NCI-H524 (cell line): ENCODE measurements around the gene FASTKD1.
"Not testable (repeated sequence)": the region's sequence is repeated elsewhere in the genome, so short reads cannot be mapped to it uniquely, and the experiment has no call there.

Source experiments
- DNase-seq, 2 experiments: peaks; one replicate each; lab custom pipeline; 2025; lab: John Stamatoyannopoulos, UW

The FASTKD1 gene

DNA sequence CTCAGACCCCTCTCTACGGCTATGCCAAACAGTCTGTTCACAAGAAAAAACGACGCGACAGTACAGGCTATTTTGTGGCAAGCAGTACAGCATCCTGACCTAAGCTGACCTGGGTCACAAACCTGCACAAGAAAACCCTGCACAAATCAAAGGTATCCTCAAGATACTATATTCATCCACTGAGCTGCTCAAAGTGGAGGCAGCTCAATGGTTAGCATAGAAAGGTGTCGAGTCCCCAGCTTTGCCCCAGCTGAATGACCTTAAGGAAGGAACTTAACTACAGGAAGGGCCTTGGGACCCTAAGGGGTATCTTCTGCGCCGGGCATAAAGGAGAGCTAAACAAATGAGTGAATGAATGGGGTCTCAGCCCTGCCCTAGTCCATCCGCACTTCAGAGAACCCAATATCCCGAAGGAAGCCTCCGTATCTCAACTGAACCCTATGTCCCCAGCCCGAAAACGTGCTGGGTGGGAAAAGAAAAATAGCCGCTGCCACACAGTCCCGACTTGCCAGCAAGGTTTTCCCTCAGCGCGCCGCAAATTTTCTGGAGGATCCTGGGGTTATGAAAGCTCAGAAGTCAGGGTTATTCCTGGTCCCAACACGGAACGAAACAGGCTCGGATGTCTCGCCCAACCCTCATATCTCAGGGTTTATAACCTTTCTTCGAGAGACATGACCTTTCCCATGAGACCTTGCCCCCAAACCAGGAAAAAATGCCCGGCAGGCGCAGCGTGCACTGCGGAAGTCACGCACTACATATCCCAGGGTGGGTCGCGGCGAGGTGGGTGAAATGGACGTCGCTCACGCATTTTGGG, at the start of gene FASTKD1:
TSS of gene FASTKD1 (minus strand) at position 706 of the 814 bp plus-strand sequence. CDS start 1,836 bp downstream, outside the sequence.
- peak; percentile 90 to 97 for DNase-seq

GRCh38 chr2:169623235-169623634, 49.6 kb upstream of the FASTKD1 start:
- no peak for DNase-seq

DNA sequence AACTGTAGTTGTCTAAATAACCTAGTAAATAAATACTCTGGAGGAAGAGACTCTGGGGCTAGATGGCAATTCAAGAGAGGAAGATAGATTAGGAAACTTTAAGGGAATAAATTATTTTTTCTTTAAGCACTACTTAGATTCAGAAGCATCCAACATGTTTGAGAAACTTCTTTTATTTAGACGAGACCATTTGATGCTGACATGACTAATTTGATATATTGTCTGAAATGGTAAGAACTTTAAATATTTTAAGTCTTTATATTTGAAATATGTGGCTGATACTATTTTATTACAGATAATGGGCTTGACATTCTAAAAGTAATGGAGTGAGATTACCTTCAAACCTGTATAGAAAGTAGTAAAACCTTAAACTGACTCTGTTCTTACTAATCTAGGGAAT, 46.8 kb upstream of the FASTKD1 start:
- DNase-seq: no peak

- no peak for DNase-seq
Measured at GRCh38 chr2:169619946-169620345, 46.3 kb upstream of the FASTKD1 start.

DNA sequence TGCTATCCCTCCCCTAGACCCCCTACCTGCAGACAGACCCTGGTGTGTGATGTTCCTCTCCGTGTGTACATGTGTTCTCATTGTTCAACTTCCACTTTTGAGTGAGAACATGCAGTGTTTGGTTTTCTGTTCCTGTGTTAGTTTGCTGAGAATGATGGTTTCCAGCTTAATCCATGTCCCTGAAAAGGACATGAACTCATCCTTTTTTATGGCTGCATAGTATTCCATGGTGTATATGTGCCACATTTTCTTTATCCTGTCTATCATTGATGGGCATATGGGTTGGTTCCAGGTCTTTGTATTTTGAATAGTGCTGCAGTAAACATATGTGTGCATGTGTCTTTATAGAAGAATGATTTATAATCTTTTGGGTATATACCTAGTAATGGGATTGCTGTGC, 42.3 kb upstream of the FASTKD1 start:
- not testable (repeated sequence) for DNase-seq

GRCh38 chr2:169613876-169614275, 40.2 kb upstream of the FASTKD1 start:
- DNase-seq: no peak

- no peak for DNase-seq
Measured at GRCh38 chr2:169609264-169609663, 35.6 kb upstream of the FASTKD1 start.

GRCh38 chr2:169599568-169599967, 25.9 kb upstream of the FASTKD1 start:
- no peak for DNase-seq

DNA sequence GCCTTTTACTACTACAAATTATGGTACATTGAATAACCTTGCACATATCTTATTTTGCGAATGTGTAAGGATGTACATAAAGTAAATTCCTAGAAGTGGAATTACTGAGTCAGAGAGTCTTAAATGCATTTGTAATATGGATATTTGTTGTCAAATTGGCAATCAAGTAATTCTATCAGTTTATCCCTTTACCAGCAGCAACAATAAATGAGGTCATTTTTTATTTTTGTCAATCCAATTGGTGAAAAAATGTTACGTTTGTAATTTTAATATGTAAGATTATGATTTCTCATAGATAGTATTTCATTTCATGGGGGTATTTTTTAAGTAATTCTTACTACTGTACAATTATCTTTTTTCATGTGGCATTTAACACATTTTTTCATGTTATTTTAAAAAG, 25.3 kb upstream of the FASTKD1 start:
- DNase-seq: no peak

- DNase-seq: not testable (repeated sequence)
Measured at GRCh38 chr2:169596546-169596945, 22.9 kb upstream of the FASTKD1 start.

GRCh38 chr2:169590804-169591203, 17.1 kb upstream of the FASTKD1 start:
- DNase-seq: no peak

- no peak for DNase-seq
Measured at GRCh38 chr2:169585673-169586072, 12.0 kb upstream of the FASTKD1 start.

DNA sequence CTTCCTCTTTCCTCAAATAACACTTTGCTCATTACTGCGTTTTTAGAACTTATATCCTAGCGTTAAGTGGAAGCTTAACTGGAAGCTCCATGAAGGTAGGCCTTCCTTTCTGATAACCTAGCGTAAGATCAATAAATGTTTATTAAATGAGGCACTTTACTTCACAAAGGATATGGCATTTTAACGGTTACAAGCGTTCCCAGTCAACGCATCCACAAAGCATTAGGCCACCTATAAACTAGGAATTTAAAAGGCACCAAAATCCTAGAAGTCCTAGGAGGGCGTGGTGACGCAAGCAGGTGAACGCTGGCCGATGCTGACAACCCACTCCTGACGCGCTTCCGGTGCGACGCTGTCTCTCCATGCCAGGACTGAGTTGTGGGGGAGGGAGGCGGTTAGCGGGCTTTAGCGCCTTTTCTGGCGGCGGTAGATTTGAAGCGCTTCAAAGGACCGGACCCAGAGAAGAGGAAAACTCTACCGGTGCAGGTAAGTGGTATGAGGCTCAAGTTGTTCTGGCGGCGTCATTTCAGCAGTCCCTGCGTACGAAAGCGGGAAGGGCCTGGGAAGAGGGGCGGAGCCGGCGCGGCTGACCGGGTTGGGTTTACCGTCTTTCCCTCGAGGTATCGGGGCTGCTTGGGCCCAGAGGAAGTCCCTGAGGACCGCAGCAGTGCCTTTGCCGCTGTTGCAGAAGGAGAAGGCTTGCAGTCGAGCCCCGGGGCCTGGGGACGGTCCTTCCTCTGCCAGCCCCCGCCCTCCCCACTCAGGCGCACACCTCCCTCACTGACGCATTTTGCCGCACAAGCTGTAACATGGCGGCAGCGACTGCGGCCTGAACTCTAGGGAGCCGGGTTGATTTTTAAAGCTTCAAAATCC, 10.6 kb upstream of the FASTKD1 start, which contains the start of gene PPIG:
TSS of gene PPIG (plus strand) at position 347 of the 873 bp plus-strand sequence. CDS start 19,691 bp downstream, outside the sequence.
- DNase-seq: peak; percentile 68 to 85

- DNase-seq: no peak
Measured at GRCh38 chr2:169583518-169583917, 9.9 kb upstream of the FASTKD1 start.

GRCh38 chr2:169582552-169583266, 9.0 kb upstream of the FASTKD1 start:
- not testable (repeated sequence) for DNase-seq

GRCh38 chr2:169579044-169579443, 5.4 kb upstream of the FASTKD1 start:
- no peak for DNase-seq

DNA sequence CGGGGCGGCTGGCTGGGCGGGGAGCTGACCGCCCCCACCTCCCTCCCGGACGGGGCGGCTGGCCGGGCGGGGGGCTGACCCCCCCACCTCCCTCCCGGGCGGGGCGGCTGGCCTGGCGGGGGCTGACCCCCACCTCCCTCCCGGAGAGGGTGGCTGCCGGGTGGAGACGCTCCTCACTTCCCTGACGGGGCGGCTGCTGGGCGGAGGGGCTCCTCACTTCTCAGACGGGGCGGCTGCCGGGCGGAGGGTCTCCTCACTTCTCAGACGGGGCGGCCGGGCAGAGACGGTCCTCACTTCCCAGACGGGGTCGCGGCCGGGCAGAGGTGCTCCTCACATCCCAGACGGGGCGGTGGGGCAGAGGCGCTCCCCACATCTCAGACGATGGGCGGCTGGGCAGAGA, 1.6 kb upstream of the FASTKD1 start:
- not testable (repeated sequence) for DNase-seq

DNA sequence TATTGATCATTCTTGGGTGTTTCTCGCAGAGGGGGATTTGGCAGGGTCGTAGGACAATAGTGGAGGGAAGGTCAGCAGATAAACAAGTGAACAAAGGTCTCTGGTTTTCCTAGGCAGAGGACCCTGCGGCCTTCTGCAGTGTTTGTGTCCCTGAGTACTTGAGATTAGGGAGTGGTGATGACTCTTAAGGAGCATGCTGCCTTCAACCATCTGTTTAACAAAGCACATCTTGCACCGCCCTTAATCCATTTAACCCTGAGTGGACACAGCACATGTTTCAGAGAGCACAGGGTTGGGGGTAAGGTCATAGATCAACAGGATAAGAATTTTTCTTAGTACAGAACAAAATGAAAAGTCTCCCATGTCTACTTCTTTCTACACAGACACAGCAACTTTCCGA, 874 bp upstream of the FASTKD1 start:
- not testable (repeated sequence) for DNase-seq

- DNase-seq: no peak
Measured at GRCh38 chr2:169573974-169574299, 272 bp upstream of the FASTKD1 start.

GRCh38 chr2:169572821-169573159, 875 bp downstream of the FASTKD1 start:
- no peak for DNase-seq

DNA sequence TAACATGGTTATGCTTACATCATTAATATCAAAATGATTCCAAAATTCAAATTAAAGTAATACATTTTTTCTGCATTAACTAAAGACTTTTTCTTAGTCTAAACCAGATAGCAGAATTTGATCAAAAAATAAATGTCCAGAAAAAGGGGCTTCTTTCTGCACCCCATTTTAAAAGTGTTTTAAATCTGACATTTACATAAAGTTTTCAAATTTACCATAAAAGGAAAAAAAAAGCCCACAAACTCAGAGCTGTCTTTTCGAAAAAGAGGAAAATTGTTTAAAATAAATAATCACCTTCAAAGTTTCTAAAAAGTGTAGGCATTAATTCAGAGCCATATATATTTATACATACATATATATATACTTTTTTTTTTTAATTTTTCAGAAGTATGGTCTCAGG, 1.5 kb downstream of the FASTKD1 start:
- DNase-seq: no peak

- DNase-seq: no peak
Measured at GRCh38 chr2:169571571-169571970, 2.1 kb downstream of the FASTKD1 start.
